Neuronal stem cell (in vitro differentiated cells): ENCODE data around the gene MAP4K1.
A peak's percentile ranks its signal among the peaks of the same experiment; 100 is the strongest.
"Not testable (repeated sequence)": the region's sequence is repeated elsewhere in the genome, so short reads cannot be mapped to it uniquely, and the experiment has no call there.

ENCODE experiments used
- DNase-seq: peaks from one replicate; pipeline ENCODE4 v3.0.0-alpha.2; 2013; ENCODE audit warnings: low spot score
- H2AFZ ChIP-seq: one replicate; pipeline ENCODE4 v1.6.1; 2013; ENCODE audit warnings: mild to moderate bottlenecking, low read length, inconsistent platforms
- H2AK5ac ChIP-seq: 2 replicates; pipeline ENCODE4 v1.6.1; 2013; ENCODE audit warnings: low read depth, mild to moderate bottlenecking, inconsistent platforms, low read length, moderate library complexity, mixed read lengths
- H2BK120ac ChIP-seq: 2 replicates; pipeline ENCODE4 v1.6.1; 2013; ENCODE audit warnings: low read depth, mild to moderate bottlenecking, inconsistent platforms, low read length, moderate library complexity, mixed read lengths
- H2BK12ac ChIP-seq: one replicate; pipeline ENCODE4 v1.6.1; 2013; ENCODE audit warnings: low read length, inconsistent platforms
- H2BK15ac ChIP-seq: 2 replicates; pipeline ENCODE4 v1.6.1; 2013; ENCODE audit warnings: mild to moderate bottlenecking, low read length, inconsistent platforms, mixed read lengths
- H2BK5ac ChIP-seq: one replicate; pipeline ENCODE4 v1.6.1; 2013; ENCODE audit warnings: inconsistent platforms, mild to moderate bottlenecking, low read length, moderate library complexity
- H3K14ac ChIP-seq: one replicate; pipeline ENCODE4 v1.6.1; 2013; ENCODE audit warnings: low read length, inconsistent platforms
- H3K18ac ChIP-seq: 2 replicates; pipeline ENCODE4 v1.6.1; 2013; ENCODE audit warnings: low read length, inconsistent platforms
- H3K23ac ChIP-seq: 2 replicates; pipeline ENCODE4 v1.6.1; 2013; ENCODE audit warnings: low read depth, mild to moderate bottlenecking, mixed read lengths, low read length, inconsistent platforms; ENCODE audit not compliant: poor library complexity
- H3K27ac ChIP-seq: replicated peaks from 3 replicates; pipeline ENCODE4 v1.5.1; 2013; ENCODE audit warnings: low read length, inconsistent platforms
- H3K27me3 ChIP-seq, 3 experiments: 2 replicates each; pipeline ENCODE4 v1.6.1; 2013; ENCODE audit warnings: low read length in 3 of 3, mild to moderate bottlenecking in 2 of 3, inconsistent platforms in 1 of 3, low read depth in 1 of 3, mixed read lengths in 1 of 3, moderate library complexity in 1 of 3; ENCODE audit not compliant: control insufficient read depth in 3 of 3, insufficient read depth in 3 of 3
- H3K36me3 ChIP-seq, 2 donors: replicated peaks in 1 of 2; 2 replicates each; pipeline ENCODE4 v1.6.1; 2013; ENCODE audit warnings: low read length in 2 of 2; ENCODE audit not compliant: control insufficient read depth in 2 of 2, insufficient read depth in 2 of 2
- H3K4ac ChIP-seq: 2 replicates; pipeline ENCODE4 v1.6.1; 2013; ENCODE audit warnings: inconsistent platforms, mild to moderate bottlenecking, low read length, moderate library complexity
- H3K4me1 ChIP-seq, 2 donors: 1 replicate in 1 of 2; 2 replicates in 1 of 2; pipeline ENCODE4 v1.6.1; 2013; ENCODE audit warnings: low read length in 2 of 2, low read depth in 1 of 2; ENCODE audit not compliant: control insufficient read depth in 2 of 2, insufficient read depth in 1 of 2
- H3K4me2 ChIP-seq: one replicate; pipeline ENCODE4 v1.6.1; 2013; ENCODE audit warnings: mild to moderate bottlenecking, low read length, inconsistent platforms; ENCODE audit not compliant: insufficient read depth, poor library complexity, severe bottlenecking
- H3K4me3 ChIP-seq, 2 donors: 2 replicates each; pipeline ENCODE4 v1.5.1; 2013; ENCODE audit warnings: low read length in 2 of 2, mild to moderate bottlenecking in 2 of 2, inconsistent platforms in 1 of 2, moderate library complexity in 1 of 2
- H3K79me1 ChIP-seq: one replicate; pipeline ENCODE4 v1.6.1; 2013; ENCODE audit warnings: low read depth, mild to moderate bottlenecking, inconsistent platforms, low read length, moderate library complexity
- H3K9ac ChIP-seq: one replicate; pipeline ENCODE4 v1.6.1; 2013; ENCODE audit warnings: mild to moderate bottlenecking, low read depth, low read length, inconsistent platforms; ENCODE audit not compliant: poor library complexity
- H3K9me3 ChIP-seq, 2 donors: replicated peaks in 1 of 2; 2 replicates each; pipeline versions ENCODE3 to v1.6.1; 2013; ENCODE audit warnings: low read length in 2 of 2, mild to moderate bottlenecking in 2 of 2, inconsistent platforms in 1 of 2, low read depth in 1 of 2, mixed read lengths in 1 of 2, moderate library complexity in 1 of 2; ENCODE audit not compliant: control insufficient read depth in 2 of 2, insufficient read depth in 1 of 2
- H4K8ac ChIP-seq: one replicate; pipeline ENCODE4 v1.6.1; 2013; ENCODE audit warnings: low read depth, mild to moderate bottlenecking, inconsistent platforms, low read length, moderate library complexity
- H4K91ac ChIP-seq: one replicate; pipeline ENCODE4 v1.6.1; 2013; ENCODE audit warnings: low read length, low read depth, mild to moderate bottlenecking, inconsistent platforms; ENCODE audit not compliant: poor library complexity
- WGBS, 2 donors: extraction: QIAGEN DNeasy Blood & Tissue Kit; methylation state at CpG; one replicate each; pipeline ENCODE4 v1.1.7; 2013; ENCODE audit warnings: missing lambda C conversion rate in 2 of 2, mixed read lengths in 1 of 2; ENCODE audit not compliant: insufficient read length in 2 of 2, insufficient replicate concordance in 1 of 2; ENCODE audit errors: extremely low coverage in 2 of 2; 5-methylcytosine and 5-hydroxymethylcytosine counted together

MAP4K1 gene

GRCh38 chr19:38561658-38562057 lies 56.1 kb downstream of the MAP4K1 start:
- Histone ChIP-seq H2AFZ (no peak overlapping the region), H2BK12ac (peak overlapping the region; percentile 10), H3K4me1 (no peaks in the 10 kb centered on the region), H3K4me2 (no peak overlapping the region), H3K9ac (peak overlapping the region; percentile 21), H3K4me3 (no peak overlapping the region), H2BK5ac (no peak overlapping the region), H2AK5ac (peak overlapping the region; percentile 70), H3K18ac (peak overlapping the region; percentile 76), H3K36me3 (no peaks in the 10 kb centered on the region), H3K14ac (no peak overlapping the region), H3K9me3 (peaks cover 0 to 2% of the 10 kb centered on the region in 2 donors), H3K27ac (no peak overlapping the region), H4K91ac (no peak overlapping the region), H4K8ac (no peak overlapping the region), H3K23ac (peak overlapping the region; percentile 85), H2BK120ac (no peak overlapping the region), H3K79me1 (no peaks in the 10 kb centered on the region), H3K27me3 (no peaks in the 10 kb centered on the region), H3K4ac (no peak overlapping the region), H2BK15ac (no peak overlapping the region)
- no CpG with 5 or more reads among the region's 11 CpGs for WGBS, 2 donors
- no peak for DNase-seq

DNA sequence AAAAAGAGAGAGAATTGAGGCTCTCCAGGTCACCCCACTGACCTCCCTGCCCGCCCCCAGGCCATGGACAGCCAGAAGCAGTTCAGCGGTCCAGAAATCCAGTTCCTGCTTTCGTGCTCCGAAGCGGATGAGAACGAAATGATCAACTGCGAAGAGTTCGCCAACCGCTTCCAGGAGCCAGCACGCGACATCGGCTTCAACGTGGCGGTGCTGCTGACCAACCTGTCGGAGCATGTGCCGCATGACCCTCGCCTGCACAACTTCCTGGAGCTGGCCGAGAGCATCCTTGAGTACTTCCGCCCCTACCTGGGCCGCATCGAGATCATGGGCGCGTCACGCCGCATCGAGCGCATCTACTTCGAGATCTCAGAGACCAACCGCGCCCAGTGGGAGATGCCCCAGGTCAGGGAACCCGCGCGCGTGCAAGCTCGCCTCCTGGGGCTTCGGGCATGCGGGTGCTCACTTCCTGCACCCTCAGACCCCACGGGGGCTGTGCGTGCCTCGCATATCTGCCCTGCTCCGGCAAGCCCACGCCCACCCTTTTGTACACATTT lies 56.6 kb downstream of the MAP4K1 start:
- Histone ChIP-seq H3K36me3 (no peaks in the 10 kb centered on the region), H3K18ac (peak overlapping the region; percentile 76), H2BK12ac (peak overlapping the region; percentile 58), H3K4me1 (no peaks in the 10 kb centered on the region), H2AFZ (no peak overlapping the region), H3K14ac (peak overlapping the region; percentile 38), H4K8ac (no peak overlapping the region), H3K27ac (no peak overlapping the region), H4K91ac (peak overlapping the region; percentile 92), H3K9ac (peak overlapping the region; percentile 72), H2AK5ac (peak overlapping the region; percentile 70), H2BK120ac (no peak overlapping the region), H3K9me3 (peaks cover 0 to 2% of the 10 kb centered on the region in 2 donors), H2BK15ac (no peak overlapping the region), H2BK5ac (no peak overlapping the region), H3K4ac (no peak overlapping the region), H3K4me3 (no peak overlapping the region), H3K79me1 (no peaks in the 10 kb centered on the region), H3K23ac (peak overlapping the region; percentile 85), H3K4me2 (no peak overlapping the region), H3K27me3 (no peaks in the 10 kb centered on the region)
- no peak for DNase-seq
- WGBS, 2 donors: no CpG with 5 or more reads among the region's 42 CpGs

- Histone ChIP-seq H2BK120ac (no peak overlapping the region), H3K23ac (no peak overlapping the region), H2AK5ac (no peak overlapping the region), H3K9me3 (peaks cover 0 to 2% of the 10 kb centered on the region in 2 donors), H3K27ac (no peak overlapping the region), H2AFZ (no peak overlapping the region), H3K18ac (no peak overlapping the region), H4K8ac (no peak overlapping the region), H3K27me3 (no peaks in the 10 kb centered on the region), H3K14ac (no peak overlapping the region), H3K4me1 (no peaks in the 10 kb centered on the region), H3K4me2 (no peak overlapping the region), H2BK12ac (no peak overlapping the region), H3K36me3 (no peaks in the 10 kb centered on the region), H2BK5ac (no peak overlapping the region), H4K91ac (no peak overlapping the region), H3K79me1 (no peaks in the 10 kb centered on the region), H3K9ac (no peak overlapping the region), H3K4ac (no peak overlapping the region), H3K4me3 (no peak overlapping the region), H2BK15ac (no peak overlapping the region)
- DNase-seq: no peak
- no CpG with 5 or more reads among the region's 13 CpGs for WGBS, 2 donors
These were observed 58.0 kb downstream of the MAP4K1 start for GRCh38 chr19:38559428-38560401.

DNA sequence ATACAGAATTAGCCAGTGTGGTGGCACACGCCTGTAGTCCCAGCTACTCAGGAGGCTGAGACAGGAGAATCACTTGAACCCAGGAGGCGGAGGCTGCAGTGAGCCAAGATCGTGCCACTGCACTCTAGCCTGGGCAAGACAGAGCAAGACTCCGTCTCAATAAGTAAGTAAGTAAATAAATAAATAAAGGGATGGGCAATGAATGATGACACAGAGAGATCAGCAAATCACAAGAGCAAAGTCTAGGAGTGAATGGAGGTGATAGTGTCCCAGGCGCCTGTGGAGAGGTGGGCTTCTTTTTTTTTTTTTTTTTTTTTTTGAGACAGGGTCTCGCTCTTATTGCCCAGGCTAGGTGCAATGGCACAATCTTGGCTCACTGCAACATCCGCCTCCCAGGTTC lies 58.8 kb downstream of the MAP4K1 start:
- not testable (repeated sequence) for DNase-seq, H3K9ac ChIP-seq, H3K27me3 ChIP-seq, H3K4ac ChIP-seq, H4K8ac ChIP-seq, H2BK5ac ChIP-seq, H2BK120ac ChIP-seq, H3K4me3 ChIP-seq, H3K14ac ChIP-seq, H3K23ac ChIP-seq, H2AFZ ChIP-seq, H2AK5ac ChIP-seq, H2BK12ac ChIP-seq, H3K79me1 ChIP-seq, H3K4me1 ChIP-seq, H2BK15ac ChIP-seq, H3K27ac ChIP-seq, H3K36me3 ChIP-seq, H3K4me2 ChIP-seq, H4K91ac ChIP-seq, H3K9me3 ChIP-seq, H3K18ac ChIP-seq
- no CpG with 5 or more reads among the region's 7 CpGs for WGBS, 2 donors
